Epithelial cell of esophagus (primary cell): ENCODE measurements around the gene MAD1L1.

ENCODE experiments used
- DNase-seq: peaks from one replicate; pipeline ENCODE4 v3.0.0; 2010; ENCODE audit warnings: low read depth
- H3K4me3 ChIP-seq: 2 replicates; pipeline ENCODE4 v1.5.1; 2011; ENCODE audit warnings: mild to moderate bottlenecking, low read length, control low read depth
- CTCF ChIP-seq: IDR thresholded peaks from 2 replicates; pipeline ENCODE4 v1.5.1; 2011; ENCODE audit warnings: low read depth, mild to moderate bottlenecking, low read length, control low read depth, inconsistent platforms; ENCODE audit not compliant: insufficient read depth; ENCODE audit errors: missing control alignments

Gene MAD1L1

GRCh38 chr7:2203766-2204300 lies 28.9 kb downstream of the MAD1L1 start:
- no peak for TF ChIP-seq CTCF
- no peak for DNase-seq
- H3K4me3 ChIP-seq, result no peak overlapping the region

- no peak for DNase-seq
- no peak for TF ChIP-seq CTCF
- H3K4me3 ChIP-seq, result no peak overlapping the region
Measured at GRCh38 chr7:2202901-2203765, 29.6 kb downstream of the MAD1L1 start.

- DNase-seq, result no peak
- TF ChIP-seq CTCF, result no peak
- no peak overlapping the region for H3K4me3 ChIP-seq
Measured at GRCh38 chr7:2202361-2202761, 30.4 kb downstream of the MAD1L1 start.

- TF ChIP-seq CTCF, result no peak
- DNase-seq, result no peak
- H3K4me3 ChIP-seq, result no peak overlapping the region
Measured at GRCh38 chr7:2201686-2202360, 30.9 kb downstream of the MAD1L1 start.

- no peak overlapping the region for H3K4me3 ChIP-seq
- TF ChIP-seq CTCF, result no peak
- DNase-seq, result no peak
Measured at GRCh38 chr7:2201128-2201527, 31.6 kb downstream of the MAD1L1 start.

GRCh38 chr7:2200584-2200980 lies 32.2 kb downstream of the MAD1L1 start:
- DNase-seq, result no peak
- H3K4me3 ChIP-seq, result no peak overlapping the region
- TF ChIP-seq CTCF, result no peak
